C4-2B (cell line): ENCODE measurements around the gene CDK6.

Experiments
- ZFX ChIP-seq: fragments of 450-650 bp; IDR thresholded peaks from 2 replicates; pipeline ENCODE4 v1.6.1; 2017
- TF ChIP-seq, protein P1 (sequence below): fragments of 450-650 bp; conservative IDR thresholded peaks from 2 replicates; pipeline ENCODE4 v1.5.1; 2017; ENCODE audit warnings: mild to moderate bottlenecking

DNA sequence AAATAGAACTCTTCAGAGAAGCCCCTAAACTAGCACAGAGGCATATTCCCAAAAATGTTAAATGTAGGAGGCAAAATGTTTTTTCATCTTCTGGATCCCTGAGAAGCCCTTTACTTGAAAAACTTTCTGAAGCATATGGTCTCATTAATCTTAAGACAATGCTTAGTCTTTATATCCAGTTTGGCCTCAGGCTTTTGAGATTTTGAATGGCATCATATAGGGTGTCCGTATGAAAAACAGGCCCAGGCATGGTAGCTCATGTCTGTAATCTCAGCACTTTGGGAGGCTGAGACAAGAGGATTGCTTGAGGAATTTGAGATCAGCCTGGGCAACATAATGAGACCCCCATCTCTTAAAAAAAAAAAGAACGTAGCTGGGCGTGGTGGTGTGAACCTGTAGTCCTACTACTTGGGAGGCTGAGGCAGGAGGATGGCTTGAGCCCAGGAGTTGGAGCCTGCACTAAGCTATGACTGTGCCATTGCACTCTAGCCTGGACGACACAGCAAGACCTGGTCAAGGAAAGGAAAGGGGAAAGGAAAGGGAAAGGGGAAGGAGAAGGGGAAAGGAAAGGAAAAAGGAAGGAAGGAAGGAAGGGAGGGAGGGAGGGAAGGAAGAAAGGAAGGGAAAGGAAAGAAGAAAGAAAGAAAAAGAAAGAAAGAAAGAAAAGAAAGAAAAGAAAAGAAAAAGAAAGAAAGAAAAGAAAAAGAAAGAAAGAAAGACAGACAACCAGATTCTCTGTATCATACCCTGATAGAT lies 119.4 kb downstream of the CDK6 start:
- TF ChIP-seq, protein P1, sequence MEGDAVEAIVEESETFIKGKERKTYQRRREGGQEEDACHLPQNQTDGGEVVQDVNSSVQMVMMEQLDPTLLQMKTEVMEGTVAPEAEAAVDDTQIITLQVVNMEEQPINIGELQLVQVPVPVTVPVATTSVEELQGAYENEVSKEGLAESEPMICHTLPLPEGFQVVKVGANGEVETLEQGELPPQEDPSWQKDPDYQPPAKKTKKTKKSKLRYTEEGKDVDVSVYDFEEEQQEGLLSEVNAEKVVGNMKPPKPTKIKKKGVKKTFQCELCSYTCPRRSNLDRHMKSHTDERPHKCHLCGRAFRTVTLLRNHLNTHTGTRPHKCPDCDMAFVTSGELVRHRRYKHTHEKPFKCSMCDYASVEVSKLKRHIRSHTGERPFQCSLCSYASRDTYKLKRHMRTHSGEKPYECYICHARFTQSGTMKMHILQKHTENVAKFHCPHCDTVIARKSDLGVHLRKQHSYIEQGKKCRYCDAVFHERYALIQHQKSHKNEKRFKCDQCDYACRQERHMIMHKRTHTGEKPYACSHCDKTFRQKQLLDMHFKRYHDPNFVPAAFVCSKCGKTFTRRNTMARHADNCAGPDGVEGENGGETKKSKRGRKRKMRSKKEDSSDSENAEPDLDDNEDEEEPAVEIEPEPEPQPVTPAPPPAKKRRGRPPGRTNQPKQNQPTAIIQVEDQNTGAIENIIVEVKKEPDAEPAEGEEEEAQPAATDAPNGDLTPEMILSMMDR, result no peak
- no peak for TF ChIP-seq ZFX
